ENCODE data around the gene KCNE3. TPM values are rescaled to one million over a fixed set of nuclear protein-coding genes. Genes with fewer than 3 reads are reported as not detected.

KCNE3 gene
- total RNA-seq, 1 experiment from 2014 or later, result not detected

DNA sequence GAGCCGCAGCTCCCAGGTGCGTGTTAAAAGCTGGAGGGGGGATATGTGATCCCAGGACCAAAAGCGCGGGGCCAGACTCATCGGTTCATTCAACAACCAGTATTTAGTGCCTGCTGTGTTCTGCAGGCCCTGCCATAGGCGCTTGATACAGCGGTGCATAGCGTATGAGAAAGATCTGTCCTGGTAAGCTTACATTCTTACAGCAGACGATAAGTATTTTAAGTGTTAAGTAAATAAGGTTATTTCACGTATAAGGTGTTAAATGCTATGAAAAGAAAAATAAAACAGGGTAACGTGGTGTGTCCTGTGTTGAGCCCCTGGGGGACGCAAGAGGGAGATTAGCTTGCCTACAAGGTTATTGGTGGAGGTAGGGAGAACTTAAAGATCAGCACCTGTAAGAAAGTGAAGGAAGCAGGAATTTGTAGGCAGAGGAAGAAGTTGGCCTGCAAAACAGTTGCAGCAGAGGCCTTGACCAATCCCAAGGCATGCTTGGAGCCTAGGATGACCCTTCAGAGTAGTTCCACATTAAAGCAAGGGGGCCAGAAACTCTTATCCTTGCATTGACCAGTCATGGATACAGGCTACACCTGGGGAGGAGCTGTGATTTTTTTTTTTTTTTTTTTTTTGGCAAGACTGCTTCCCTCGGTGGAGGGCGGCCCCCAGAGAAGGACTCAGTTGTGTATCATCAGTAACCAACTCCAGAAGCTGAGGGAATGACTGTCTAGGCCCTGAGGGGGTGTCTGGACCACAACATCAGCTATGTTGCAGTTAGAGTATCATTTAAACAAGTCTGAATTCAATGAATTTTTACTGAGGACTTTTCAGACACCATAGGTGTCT lies 26.7 kb upstream of the KCNE3 start (continued):
- TF ChIP-seq, protein P1, sequence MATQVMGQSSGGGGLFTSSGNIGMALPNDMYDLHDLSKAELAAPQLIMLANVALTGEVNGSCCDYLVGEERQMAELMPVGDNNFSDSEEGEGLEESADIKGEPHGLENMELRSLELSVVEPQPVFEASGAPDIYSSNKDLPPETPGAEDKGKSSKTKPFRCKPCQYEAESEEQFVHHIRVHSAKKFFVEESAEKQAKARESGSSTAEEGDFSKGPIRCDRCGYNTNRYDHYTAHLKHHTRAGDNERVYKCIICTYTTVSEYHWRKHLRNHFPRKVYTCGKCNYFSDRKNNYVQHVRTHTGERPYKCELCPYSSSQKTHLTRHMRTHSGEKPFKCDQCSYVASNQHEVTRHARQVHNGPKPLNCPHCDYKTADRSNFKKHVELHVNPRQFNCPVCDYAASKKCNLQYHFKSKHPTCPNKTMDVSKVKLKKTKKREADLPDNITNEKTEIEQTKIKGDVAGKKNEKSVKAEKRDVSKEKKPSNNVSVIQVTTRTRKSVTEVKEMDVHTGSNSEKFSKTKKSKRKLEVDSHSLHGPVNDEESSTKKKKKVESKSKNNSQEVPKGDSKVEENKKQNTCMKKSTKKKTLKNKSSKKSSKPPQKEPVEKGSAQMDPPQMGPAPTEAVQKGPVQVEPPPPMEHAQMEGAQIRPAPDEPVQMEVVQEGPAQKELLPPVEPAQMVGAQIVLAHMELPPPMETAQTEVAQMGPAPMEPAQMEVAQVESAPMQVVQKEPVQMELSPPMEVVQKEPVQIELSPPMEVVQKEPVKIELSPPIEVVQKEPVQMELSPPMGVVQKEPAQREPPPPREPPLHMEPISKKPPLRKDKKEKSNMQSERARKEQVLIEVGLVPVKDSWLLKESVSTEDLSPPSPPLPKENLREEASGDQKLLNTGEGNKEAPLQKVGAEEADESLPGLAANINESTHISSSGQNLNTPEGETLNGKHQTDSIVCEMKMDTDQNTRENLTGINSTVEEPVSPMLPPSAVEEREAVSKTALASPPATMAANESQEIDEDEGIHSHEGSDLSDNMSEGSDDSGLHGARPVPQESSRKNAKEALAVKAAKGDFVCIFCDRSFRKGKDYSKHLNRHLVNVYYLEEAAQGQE (IDR thresholded peaks at IDR 0.05; ENCODE audit: low read depth), result no peak
- no peak; the same call in 1 of the 2 replicates for TF ChIP-seq SP1 (IDR thresholded peaks at IDR 0.05; ENCODE audit: low read depth)
- TF ChIP-seq RAD21 (IDR thresholded peaks at IDR 0.05; ENCODE audit: low read depth), result 0 out of 2 replicates have a peak, but pooled peaks have one; percentile 3
- TF ChIP-seq ELF1 (IDR thresholded peaks at IDR 0.05; ENCODE audit: borderline replicate concordance, low read depth), result no peak
- TF ChIP-seq SRF (IDR thresholded peaks at IDR 0.05; ENCODE audit: low read depth), result 0 out of 2 replicates have a peak, but pooled peaks have one; percentile 9
- TF ChIP-seq EGR1 (IDR thresholded peaks at IDR 0.05; ENCODE audit: low read depth), result no peak
- peak; percentile 12; the same call in 1 of the 2 replicates for TF ChIP-seq SIN3A (IDR thresholded peaks at IDR 0.05; ENCODE audit: low read depth)
- no peak for TF ChIP-seq YY1 (IDR thresholded peaks at IDR 0.05; ENCODE audit: extremely low read depth, insufficient replicate concordance, low read depth, low read length)

Measured in HCT116 (cell line).